Dermis lymphatic vessel endothelial cell (primary cell): ENCODE data around the gene TTC24. TPM values are rescaled to one million over a fixed set of nuclear protein-coding genes. Genes with fewer than 3 reads are reported as not detected.

ENCODE experiments used
- total RNA-seq: library from RNA; depleted of rRNA; stranded (reverse); fragments of >200 nt; gene quantifications from 2 replicates; pipeline ENCODE4 v1.2.1, GENCODE V29; 2014

Gene TTC24
- total RNA-seq = not detected in 2 replicates

GRCh38 chr1:156579472-156579871 is at the start of gene TTC24:
Gene TTC24, plus strand, starts transcription at chr1:156579723. Its CDS starts 1,642 bp downstream, at chr1:156581365.

GRCh38 chr1:156571919-156572662 is 7.4 kb upstream of the TTC24 start, which contains the start of gene IQGAP3:
Gene IQGAP3, minus strand, starts transcription at chr1:156572565. Its CDS starts 36 bp downstream, at chr1:156572529.

GRCh38 chr1:156591432-156592157 is 12.1 kb downstream of the TTC24 start, which contains the start of gene NAXE:
Gene NAXE, plus strand, starts transcription at chr1:156591776. Its CDS starts 29 bp downstream, at chr1:156591805.

GRCh38 chr1:156601122-156601830 is 21.8 kb downstream of the TTC24 start, which contains the start of gene GPATCH4:
Gene GPATCH4, minus strand, starts transcription at chr1:156601479.

GRCh38 chr1:156618853-156619581 is 39.5 kb downstream of the TTC24 start, which contains the start of gene HAPLN2:
Gene HAPLN2, plus strand, starts transcription at chr1:156619415. Its CDS starts 4,076 bp downstream, at chr1:156623491.

Other genes with a start within 250 kb of the TTC24 start
- 378 and 523 TPM in 2 replicates for gene CCT3, start 241.4 kb upstream of the TTC24 start, total RNA-seq
- 0.09 and 0.11 TPM in 2 replicates for gene TSACC, start 241.2 kb upstream of the TTC24 start, total RNA-seq
- not detected in 2 replicates for gene RHBG, start 210.5 kb upstream of the TTC24 start, total RNA-seq
- gene MEF2D, start 78.9 kb upstream of the TTC24 start, total RNA-seq = 4.6 and 6.8 TPM in 2 replicates
- 2.4 and 2.8 TPM in 2 replicates for gene IQGAP3, start 7.2 kb upstream of the TTC24 start, total RNA-seq
- gene NAXE, start 12.1 kb downstream of the TTC24 start, total RNA-seq = 39.1 and 42.6 TPM in 2 replicates
- gene GPATCH4, start 21.8 kb downstream of the TTC24 start, total RNA-seq = 9.8 and 15.8 TPM in 2 replicates
- gene HAPLN2, start 39.7 kb downstream of the TTC24 start, total RNA-seq = under 0.01 TPM in 1 of 2 replicates, not detected in the other
- gene BCAN, start 62.4 kb downstream of the TTC24 start, total RNA-seq = not detected in 2 replicates
- gene NES, start 97.7 kb downstream of the TTC24 start, total RNA-seq = 22.0 and 36.2 TPM in 2 replicates
- not detected in 2 replicates for gene CRABP2, start 125.9 kb downstream of the TTC24 start, total RNA-seq
- 8.3 and 12.1 TPM in 2 replicates for gene METTL25B, start 148.7 kb downstream of the TTC24 start, total RNA-seq
- 5.6 and 7.9 TPM in 2 replicates for gene ISG20L2, start 149.0 kb downstream of the TTC24 start, total RNA-seq
- 29.9 and 31.7 TPM in 2 replicates for gene MRPL24, start 161.4 kb downstream of the TTC24 start, total RNA-seq
- gene HDGF, start 172.0 kb downstream of the TTC24 start, total RNA-seq = 86.1 and 98.6 TPM in 2 replicates
- gene PRCC, start 187.8 kb downstream of the TTC24 start, total RNA-seq = 9.6 and 11.3 TPM in 2 replicates
- gene SH2D2A, start 237.1 kb downstream of the TTC24 start, total RNA-seq = not detected in 2 replicates